IMR-90 (cell line): ENCODE results near the gene ARHGAP45. TPM values are rescaled to one million over a fixed set of nuclear protein-coding genes. Genes with fewer than 3 reads are reported as not detected.

ENCODE experiments used
- ATAC-seq: fragments of 200-7000 bp; cut with Tn5 transposase; 2 replicates; pipeline ENCODE4 v1.9.1; 2020; ENCODE audit warnings: low read depth, mild to moderate bottlenecking, moderate library complexity
- BruUV-seq: library from RNA; stranded (reverse); fragments of 400-500 nt; replicated peaks from 2 replicates; lab custom pipeline; 2021; lab: Mats Ljungman, UMichigan
- CTCF ChIA-PET: fragments of 300-600 bp; formaldehyde crosslinking; extraction: SDS; loops from one replicate; lab custom pipeline; 2021; ENCODE audit warnings: antibody characterized with exemption; lab: Yijun Ruan, JAX
- POLR2A ChIA-PET: fragments of 300-600 bp; sonication (Branson Sonifier 250); formaldehyde crosslinking; loops from one replicate; lab custom pipeline; 2022; ENCODE audit warnings: antibody characterized with exemption; ENCODE audit not compliant: unreplicated experiment; lab: Charles Lee
- DNase-seq: peaks from one replicate; pipeline ENCODE4 v3.0.0; 2013
- H2AFZ ChIP-seq: replicated peaks from 2 replicates; pipeline ENCODE3; 2013; ENCODE audit warnings: low read length, mild to moderate bottlenecking; ENCODE audit not compliant: poor library complexity
- H2AK5ac ChIP-seq: 2 replicates; pipeline ENCODE4 v1.6.1; 2013; ENCODE audit warnings: low read depth, low read length, inconsistent platforms
- H2AK9ac ChIP-seq: replicated peaks from 2 replicates; pipeline ENCODE3; 2013; ENCODE audit warnings: mild to moderate bottlenecking, low read depth, low read length, moderate library complexity; ENCODE audit not compliant: poor library complexity
- H2BK120ac ChIP-seq: 2 replicates; pipeline ENCODE4 v1.6.1; 2013; ENCODE audit warnings: low read depth, low read length, inconsistent platforms
- H2BK15ac ChIP-seq: 3 replicates; pipeline ENCODE4 v1.6.1; 2013; ENCODE audit warnings: low read depth, low read length, inconsistent platforms
- H2BK20ac ChIP-seq: 2 replicates; pipeline ENCODE4 v1.6.1; 2013; ENCODE audit warnings: low read depth, mild to moderate bottlenecking, inconsistent platforms, low read length, moderate library complexity
- H2BK5ac ChIP-seq: 2 replicates; pipeline ENCODE4 v1.6.1; 2013; ENCODE audit warnings: mild to moderate bottlenecking, low read depth, low read length, inconsistent platforms; ENCODE audit not compliant: poor library complexity, severe bottlenecking
- H3K14ac ChIP-seq: replicated peaks from 2 replicates; pipeline ENCODE4 v1.6.1; 2013; ENCODE audit warnings: low read depth, low read length, inconsistent platforms
- H3K18ac ChIP-seq: 2 replicates; pipeline ENCODE4 v1.6.1; 2013; ENCODE audit warnings: low read depth, low read length, control low read depth
- H3K23ac ChIP-seq: 2 replicates; pipeline ENCODE4 v1.6.1; 2013; ENCODE audit warnings: low read depth, low read length, inconsistent platforms
- H3K27ac ChIP-seq: 2 replicates; pipeline ENCODE4 v1.5.1; 2013; ENCODE audit warnings: mild to moderate bottlenecking, control low read depth, low read length; ENCODE audit not compliant: insufficient read depth
- H3K27me3 ChIP-seq: 2 replicates; pipeline ENCODE4 v1.6.1; 2013; ENCODE audit warnings: low read length; ENCODE audit not compliant: control insufficient read depth, insufficient read depth
- H3K36me3 ChIP-seq: 2 replicates; pipeline ENCODE4 v1.6.1; 2013; ENCODE audit warnings: low read length, mixed read lengths; ENCODE audit not compliant: control insufficient read depth, insufficient read depth
- H3K4ac ChIP-seq: 2 replicates; pipeline ENCODE4 v1.6.1; 2013; ENCODE audit warnings: low read depth, low read length, inconsistent platforms
- H3K4me1 ChIP-seq: 2 replicates; pipeline ENCODE4 v1.6.1; 2013; ENCODE audit warnings: low read length, mixed read lengths; ENCODE audit not compliant: control insufficient read depth, insufficient read depth
- H3K4me2 ChIP-seq: 2 replicates; pipeline ENCODE4 v1.6.1; 2013; ENCODE audit warnings: low read depth, mild to moderate bottlenecking, control low read depth, low read length, moderate library complexity
- H3K4me3 ChIP-seq: 2 replicates; pipeline ENCODE4 v1.5.1; 2013; ENCODE audit warnings: low read depth, mild to moderate bottlenecking, control low read depth, low read length, moderate library complexity; ENCODE audit not compliant: insufficient read depth
- H3K56ac ChIP-seq: 2 replicates; pipeline ENCODE4 v1.6.1; 2013; ENCODE audit warnings: low read length, inconsistent platforms; ENCODE audit not compliant: insufficient read depth; ENCODE audit errors: extremely low read depth
- H3K79me1 ChIP-seq, 2 experiments: 2 replicates each; pipeline ENCODE4 v1.6.1; 2013; ENCODE audit warnings: low read length in 2 of 2, inconsistent platforms in 1 of 2, low read depth in 1 of 2
- H3K9ac ChIP-seq: 2 replicates; pipeline ENCODE4 v1.6.1; 2013; ENCODE audit warnings: low read depth, low read length, control low read depth
- H3K9me1 ChIP-seq: 2 replicates; pipeline ENCODE4 v1.6.1; 2013; ENCODE audit warnings: low read length, inconsistent platforms; ENCODE audit not compliant: insufficient read depth
- H3K9me3 ChIP-seq: 2 replicates; pipeline ENCODE4 v1.6.1; 2013; ENCODE audit warnings: low read length; ENCODE audit not compliant: control insufficient read depth, insufficient read depth
- H4K20me1 ChIP-seq: 2 replicates; pipeline ENCODE4 v1.6.1; 2013; ENCODE audit warnings: low read length, inconsistent platforms; ENCODE audit not compliant: insufficient read depth
- H4K5ac ChIP-seq: 2 replicates; pipeline ENCODE4 v1.6.1; 2013; ENCODE audit warnings: mild to moderate bottlenecking, low read depth, low read length, control low read depth
- H4K8ac ChIP-seq, 2 experiments: 2 replicates each; pipeline ENCODE4 v1.6.1; 2013; ENCODE audit warnings: low read depth in 2 of 2, low read length in 2 of 2, control low read depth in 1 of 2, inconsistent platforms in 1 of 2
- H4K91ac ChIP-seq: 2 replicates; pipeline ENCODE4 v1.6.1; 2013; ENCODE audit warnings: low read depth, low read length, inconsistent platforms; ENCODE audit not compliant: insufficient read depth
- BHLHE40 ChIP-seq: fragments of 150-350 bp; IDR thresholded peaks from 2 replicates; pipeline ENCODE4 v1.6.1; 2016; ENCODE audit warnings: mild to moderate bottlenecking, low read depth, low read length
- CEBPB ChIP-seq: IDR thresholded peaks from 2 replicates; pipeline ENCODE4 v1.6.1; 2012; ENCODE audit warnings: low read depth, low read length, improper control_type of control experiment
- CHD1 ChIP-seq: IDR thresholded peaks from 2 replicates; pipeline ENCODE4 v1.6.1; 2012; ENCODE audit warnings: low read depth, low read length, improper control_type of control experiment
- ELK1 ChIP-seq: fragments of 150-350 bp; IDR thresholded peaks from 2 replicates; pipeline ENCODE4 v1.6.1; 2016; ENCODE audit warnings: low read depth, mild to moderate bottlenecking, low read length, moderate library complexity, borderline replicate concordance
- MAFK ChIP-seq: IDR thresholded peaks from 2 replicates; pipeline ENCODE4 v1.6.1; 2012; ENCODE audit warnings: low read depth, low read length, improper control_type of control experiment
- MAZ ChIP-seq: IDR thresholded peaks from 2 replicates; pipeline ENCODE4 v1.6.1; 2012; ENCODE audit warnings: low read depth, mild to moderate bottlenecking, low read length, improper control_type of control experiment, moderate library complexity, borderline replicate concordance
- MXI1 ChIP-seq: IDR thresholded peaks from 2 replicates; pipeline ENCODE4 v1.6.1; 2012; ENCODE audit warnings: low read depth, mild to moderate bottlenecking, low read length, moderate library complexity, borderline replicate concordance
- NFE2L2 ChIP-seq: fragments of 150-350 bp; IDR thresholded peaks from 2 replicates; pipeline ENCODE4 v1.6.1; 2016; ENCODE audit warnings: low read depth, mild to moderate bottlenecking, low read length
- RAD21 ChIP-seq: IDR thresholded peaks from 2 replicates; pipeline ENCODE4 v1.6.1; 2012; ENCODE audit warnings: low read length, improper control_type of control experiment
- RCOR1 ChIP-seq: IDR thresholded peaks from 2 replicates; pipeline ENCODE4 v1.6.1; 2012; ENCODE audit warnings: mild to moderate bottlenecking, low read length, improper control_type of control experiment; ENCODE audit not compliant: insufficient replicate concordance
- RFX5 ChIP-seq: IDR thresholded peaks from 2 replicates; pipeline ENCODE4 v1.8.0; 2012; ENCODE audit warnings: low read depth, mild to moderate bottlenecking, low read length, moderate library complexity
- SMC3 ChIP-seq: fragments of 150-350 bp; IDR thresholded peaks from 2 replicates; pipeline ENCODE4 v1.6.1; 2016; ENCODE audit warnings: low read depth, mild to moderate bottlenecking, antibody characterized with exemption, low read length, moderate library complexity
- USF2 ChIP-seq: fragments of 150-350 bp; IDR thresholded peaks from 2 replicates; pipeline ENCODE4 v1.6.1; 2017; ENCODE audit warnings: mild to moderate bottlenecking, antibody characterized with exemption, low read length, low read depth
- WGBS, 2 experiments: methylation state at CpG; one replicate each; pipeline versions ENCODE4 v1.1.5 to v1.1.7; 2013; ENCODE audit warnings: missing lambda C conversion rate in 2 of 2; ENCODE audit not compliant: insufficient read length in 1 of 2; ENCODE audit errors: extremely low coverage in 2 of 2; 5-methylcytosine and 5-hydroxymethylcytosine counted together
- dilution Hi-C: fragments of 300-500 bp; cut with HindIII; formaldehyde crosslinking; loops from one replicate; pipeline ENCODE4 v1.14.3; 2018; ENCODE audit warnings: low sequenced_read_pairs; ENCODE audit not compliant: unreplicated experiment
- in situ Hi-C: fragments of 300-500 bp; cut with MboI; formaldehyde crosslinking; loops from 3 replicates; pipeline ENCODE4 v1.14.3; 2019; ENCODE audit warnings: low sequenced_read_pairs, inconsistent platforms, mixed read lengths
- intact Hi-C: fragments of 100-400 bp; cut with micrococcal nuclease; formaldehyde crosslinking; loops from 2 replicates; pipeline ENCODE4 v1.10.0; 2022
- polyA plus RNA-seq, 3 experiments: library from polyadenylated mRNA; depleted of rRNA; stranded (reverse); fragments of >200 nt; gene quantifications; 2 replicates each; pipeline ENCODE4 v1.2.3, GENCODE V29; 2012; ENCODE audit warnings: low replicate concordance in 1 of 3
- total RNA-seq: library from RNA; depleted of rRNA; stranded (reverse); fragments of >200 nt; gene quantifications from 2 replicates; pipeline ENCODE4 v1.2.3, GENCODE V29; 2012
- TF ChIP-seq, protein P1 (sequence below): conservative IDR thresholded peaks from 2 replicates; pipeline ENCODE4 v1.5.1; 2012; ENCODE audit warnings: mild to moderate bottlenecking, low read depth, low read length, improper control_type of control experiment

ARHGAP45 gene
- total and polyA plus RNA-seq, 2 of the 4 experiments (the other 2 are of a cell fraction), result 1.3 to 1.7 TPM

- no peak for DNase-seq
- no peak overlapping the region for H4K91ac ChIP-seq
- intact Hi-C loops (no loop called here), in situ Hi-C loops (no loop called here), dilution Hi-C loops (no loop called here)
- no peaks in the 10 kb centered on the region for H3K9me1 ChIP-seq
- no peak overlapping the region for H3K9ac ChIP-seq
- no peak overlapping the region for H2AFZ ChIP-seq
- H2BK15ac ChIP-seq, result no peak overlapping the region
- H3K4ac ChIP-seq, result no peak overlapping the region
- H3K14ac ChIP-seq, result no peak overlapping the region
- no peak overlapping the region for H3K56ac ChIP-seq
- ChIA-PET POLR2A (no interaction called here), CTCF (no interaction called here)
- no peak overlapping the region for H3K23ac ChIP-seq
- H2AK9ac ChIP-seq, result no peak overlapping the region
- no peaks in the 10 kb centered on the region for H3K4me1 ChIP-seq
- H3K79me1 ChIP-seq, result no peaks in the 10 kb centered on the region
- no peak overlapping the region for H3K4me2 ChIP-seq
- no peak overlapping the region for H2BK5ac ChIP-seq
- WGBS, 2 experiments, result no CpG with 5 or more reads among the region's 11 CpGs
- no peaks in the 10 kb centered on the region for H4K20me1 ChIP-seq
- no peaks in the 10 kb centered on the region for H3K36me3 ChIP-seq
- peaks cover 6% of the 10 kb centered on the region; the same call in 1 of the 2 replicates for H3K9me3 ChIP-seq
- H3K4me3 ChIP-seq, result no peak overlapping the region
- no peak overlapping the region for H2AK5ac ChIP-seq
- no peak overlapping the region for H4K5ac ChIP-seq
- H3K27ac ChIP-seq, result no peak overlapping the region
- no TSS peak for BruUV-seq
- TF ChIP-seq MAZ (no peak), NFE2L2 (no peak), BHLHE40 (no peak), RCOR1 (no peak), RFX5 (no peak), CEBPB (no peak), CHD1 (no peak), RAD21 (no peak), MXI1 (no peak), ELK1 (no peak), USF2 (no peak), MAFK (no peak), SMC3 (no peak)
- TF ChIP-seq, protein P1, sequence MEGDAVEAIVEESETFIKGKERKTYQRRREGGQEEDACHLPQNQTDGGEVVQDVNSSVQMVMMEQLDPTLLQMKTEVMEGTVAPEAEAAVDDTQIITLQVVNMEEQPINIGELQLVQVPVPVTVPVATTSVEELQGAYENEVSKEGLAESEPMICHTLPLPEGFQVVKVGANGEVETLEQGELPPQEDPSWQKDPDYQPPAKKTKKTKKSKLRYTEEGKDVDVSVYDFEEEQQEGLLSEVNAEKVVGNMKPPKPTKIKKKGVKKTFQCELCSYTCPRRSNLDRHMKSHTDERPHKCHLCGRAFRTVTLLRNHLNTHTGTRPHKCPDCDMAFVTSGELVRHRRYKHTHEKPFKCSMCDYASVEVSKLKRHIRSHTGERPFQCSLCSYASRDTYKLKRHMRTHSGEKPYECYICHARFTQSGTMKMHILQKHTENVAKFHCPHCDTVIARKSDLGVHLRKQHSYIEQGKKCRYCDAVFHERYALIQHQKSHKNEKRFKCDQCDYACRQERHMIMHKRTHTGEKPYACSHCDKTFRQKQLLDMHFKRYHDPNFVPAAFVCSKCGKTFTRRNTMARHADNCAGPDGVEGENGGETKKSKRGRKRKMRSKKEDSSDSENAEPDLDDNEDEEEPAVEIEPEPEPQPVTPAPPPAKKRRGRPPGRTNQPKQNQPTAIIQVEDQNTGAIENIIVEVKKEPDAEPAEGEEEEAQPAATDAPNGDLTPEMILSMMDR, result no peak
- no peak overlapping the region for H2BK20ac ChIP-seq
- no peaks in the 10 kb centered on the region for H3K27me3 ChIP-seq
- H2BK120ac ChIP-seq, result no peak overlapping the region
- no peak for ATAC-seq
- H4K8ac ChIP-seq, result no peak overlapping the region
- H3K18ac ChIP-seq, result no peak overlapping the region
Measured at GRCh38 chr19:1049800-1050199, 17.2 kb upstream of the ARHGAP45 start.
